K562 treated with DMSO at 1 percent for 24 hours (cell line): Measurements from ENCODE around the gene SPRR2G. TPM values are rescaled to one million over a fixed set of nuclear protein-coding genes. Genes with fewer than 3 reads are reported as not detected.

ENCODE experiments used
- total RNA-seq: library from RNA; unstranded; fragments of 300-600 nt; gene quantifications from 2 replicates; pipeline ENCODE4 v1.2.3, GENCODE V29; 2022; ENCODE audit warnings: low read depth; ENCODE audit not compliant: insufficient read depth

Gene SPRR2G
- not detected in 2 replicates for total RNA-seq

GRCh38 chr1:153150846-153151245 is at the start of gene SPRR2G:
TSS of gene SPRR2G (minus strand) at chr1:153150890. CDS start at chr1:153150110, 780 bp downstream.

GRCh38 chr1:153113416-153113815 is 37.3 kb downstream of the SPRR2G start, which contains the start of gene SPRR2F:
TSS of gene SPRR2F (minus strand) at chr1:153113516. CDS start at chr1:153112733, 783 bp downstream.

Other genes with a start within 250 kb of the SPRR2G start
- not detected in 2 replicates for gene IVL, start 242.3 kb downstream of the SPRR2G start, total RNA-seq
- gene SPRR5, start 203.7 kb downstream of the SPRR2G start, total RNA-seq, result not detected in 2 replicates
- not detected in 2 replicates for gene SPRR4, start 180.2 kb downstream of the SPRR2G start, total RNA-seq
- not detected in 2 replicates for gene SPRR1A, start 166.8 kb downstream of the SPRR2G start, total RNA-seq
- not detected in 2 replicates for gene SPRR3, start 149.1 kb downstream of the SPRR2G start, total RNA-seq
- gene SPRR1B, start 119.7 kb downstream of the SPRR2G start, total RNA-seq, result not detected in 2 replicates
- gene SPRR2D, start 109.8 kb downstream of the SPRR2G start, total RNA-seq, result 13.6 and 13.7 TPM in 2 replicates
- not detected in 2 replicates for gene SPRR2A, start 93.4 kb downstream of the SPRR2G start, total RNA-seq
- gene SPRR2B, start 79.3 kb downstream of the SPRR2G start, total RNA-seq, result not detected in 2 replicates
- gene SPRR2E, start 56.4 kb downstream of the SPRR2G start, total RNA-seq, result not detected in 2 replicates
- gene SPRR2F, start 37.4 kb downstream of the SPRR2G start, total RNA-seq, result not detected in 2 replicates
- gene LELP1, start 52.5 kb upstream of the SPRR2G start, total RNA-seq, result not detected in 2 replicates
- 0.74 and 1.4 TPM in 2 replicates for gene PRR9, start 66.7 kb upstream of the SPRR2G start, total RNA-seq
- gene LORICRIN, start 108.8 kb upstream of the SPRR2G start, total RNA-seq, result not detected in 2 replicates
- gene PGLYRP3, start 162.1 kb upstream of the SPRR2G start, total RNA-seq, result 0.53 and 1.1 TPM in 2 replicates
- 10.7 and 11.8 TPM in 2 replicates for gene PGLYRP4, start 198.0 kb upstream of the SPRR2G start, total RNA-seq
- not detected in 2 replicates for gene S100A9, start 207.0 kb upstream of the SPRR2G start, total RNA-seq
- not detected in 2 replicates for gene S100A12, start 224.7 kb upstream of the SPRR2G start, total RNA-seq
- not detected in 2 replicates for gene S100A8, start 240.2 kb upstream of the SPRR2G start, total RNA-seq